ACHN (cell line): ENCODE measurements around the gene PLD6.

Source experiments
- DNase-seq: peaks from one replicate; pipeline ENCODE4 v3.0.0-alpha.2; 2015
- in situ Hi-C: cut with HindIII; loops from 2 replicates; pipeline ENCODE4 v1.10.0; 2017; ENCODE audit warnings: low sequenced_read_pairs, low pct_ligation_motif_present, low pct_unique_long_range_greater_than_20kb

PLD6 gene

GRCh38 chr17:17183744-17184143, 22.4 kb downstream of the PLD6 start:
- no peak for DNase-seq
- in situ Hi-C loops: no loop called here

GRCh38 chr17:17182598-17183136, 23.5 kb downstream of the PLD6 start:
- in situ Hi-C loops: no loop called here
- no peak for DNase-seq

- in situ Hi-C loops: no loop called here
- no peak for DNase-seq
These were observed 24.2 kb downstream of the PLD6 start for GRCh38 chr17:17181666-17182597.

- in situ Hi-C loops: no loop called here
- DNase-seq: no peak
These were observed 25.2 kb downstream of the PLD6 start for GRCh38 chr17:17180741-17181525.

- in situ Hi-C loops: no loop called here
- DNase-seq: no peak
These were observed 26.0 kb downstream of the PLD6 start for GRCh38 chr17:17180141-17180603.

- in situ Hi-C loops: no loop called here
- no peak for DNase-seq
These were observed 26.7 kb downstream of the PLD6 start for GRCh38 chr17:17179371-17179827.

GRCh38 chr17:17177176-17177575, 29.0 kb downstream of the PLD6 start:
- in situ Hi-C loops: no loop called here

GRCh38 chr17:17176341-17176740, 29.8 kb downstream of the PLD6 start:
- DNase-seq: no peak
- in situ Hi-C loops: no loop called here

More at GRCh38 chr17:17177176-17177575, 29.0 kb downstream of the PLD6 start:
- no peak for DNase-seq

- in situ Hi-C loops: no loop called here
These were observed 30.2 kb downstream of the PLD6 start for GRCh38 chr17:17175917-17176316.

GRCh38 chr17:17175340-17175739, 30.8 kb downstream of the PLD6 start:
- in situ Hi-C loops: no loop called here

More at GRCh38 chr17:17175917-17176316, 30.2 kb downstream of the PLD6 start:
- DNase-seq: no peak

GRCh38 chr17:17173921-17174320, 32.2 kb downstream of the PLD6 start:
- in situ Hi-C loops: no loop called here
- DNase-seq: no peak

More at GRCh38 chr17:17175340-17175739, 30.8 kb downstream of the PLD6 start:
- no peak for DNase-seq

GRCh38 chr17:17172990-17173389, 33.1 kb downstream of the PLD6 start:
- in situ Hi-C loops: no loop called here
- no peak for DNase-seq

GRCh38 chr17:17172001-17172939, 33.9 kb downstream of the PLD6 start:
- in situ Hi-C loops: no loop called here
- DNase-seq: no peak

- in situ Hi-C loops: no loop called here
- no peak for DNase-seq
These were observed 34.9 kb downstream of the PLD6 start for GRCh38 chr17:17171186-17171585.

- in situ Hi-C loops: no loop called here
- no peak for DNase-seq
These were observed 35.7 kb downstream of the PLD6 start for GRCh38 chr17:17170346-17170985.

GRCh38 chr17:17169396-17169795, 36.7 kb downstream of the PLD6 start:
- in situ Hi-C loops: no loop called here
- no peak for DNase-seq

- in situ Hi-C loops: no loop called here
- DNase-seq: no peak
These were observed 37.7 kb downstream of the PLD6 start for GRCh38 chr17:17168401-17168800.

GRCh38 chr17:17167986-17168385, 38.1 kb downstream of the PLD6 start:
- no peak for DNase-seq
- in situ Hi-C loops: no loop called here
